NK-92 (cell line): ENCODE data around the gene MGRN1.

Experiments used
- DNase-seq: peaks from one replicate; lab custom pipeline; 2025; ENCODE audit not compliant: unreplicated experiment; lab: John Stamatoyannopoulos, UW

MGRN1 gene

DNA sequence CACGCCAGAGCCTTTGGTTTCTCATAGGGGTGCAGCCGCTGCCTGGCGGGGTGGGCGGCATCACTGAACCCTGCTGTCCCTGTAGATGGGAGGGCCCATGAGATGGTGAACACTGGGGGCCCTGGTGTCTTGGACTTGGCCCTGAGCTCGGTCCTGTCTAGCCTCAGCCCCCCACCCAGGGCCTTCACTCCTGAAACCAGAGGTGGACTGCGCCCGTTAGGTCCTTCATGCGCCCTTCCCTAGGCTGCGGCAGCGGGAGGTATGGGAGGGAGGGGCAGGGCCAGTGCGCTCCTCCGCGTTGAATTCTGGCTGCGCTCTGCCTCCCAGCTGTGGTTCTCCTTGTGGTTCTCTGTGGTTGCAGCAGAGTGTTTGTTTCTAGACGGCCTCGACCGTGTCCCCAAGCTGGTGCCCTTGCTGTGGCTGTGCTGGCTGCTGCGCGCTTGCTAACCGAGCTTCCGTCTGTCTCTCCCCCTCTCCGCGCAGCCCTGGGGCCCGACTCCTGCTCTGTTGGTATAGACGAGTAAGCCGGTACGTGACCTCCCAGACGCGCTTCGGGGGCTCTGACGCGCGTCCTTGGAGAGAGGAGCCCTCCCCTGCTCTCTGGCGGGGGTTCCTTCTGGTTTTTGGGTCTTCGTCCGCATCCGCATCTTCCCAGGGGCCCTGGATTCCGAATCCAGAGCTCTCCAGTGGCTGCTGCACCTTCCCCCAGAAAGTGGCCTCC lies 61.3 kb downstream of the MGRN1 start:
- DNase-seq = no peak

GRCh38 chr16:4686497-4687210 lies 62.0 kb downstream of the MGRN1 start:
- no peak for DNase-seq

- no peak for DNase-seq
These were observed 62.8 kb downstream of the MGRN1 start for GRCh38 chr16:4687416-4687815.

GRCh38 chr16:4687946-4688673 lies 63.5 kb downstream of the MGRN1 start:
- DNase-seq = no peak

- DNase-seq = no peak
These were observed 64.0 kb downstream of the MGRN1 start for GRCh38 chr16:4688674-4689045.

DNA sequence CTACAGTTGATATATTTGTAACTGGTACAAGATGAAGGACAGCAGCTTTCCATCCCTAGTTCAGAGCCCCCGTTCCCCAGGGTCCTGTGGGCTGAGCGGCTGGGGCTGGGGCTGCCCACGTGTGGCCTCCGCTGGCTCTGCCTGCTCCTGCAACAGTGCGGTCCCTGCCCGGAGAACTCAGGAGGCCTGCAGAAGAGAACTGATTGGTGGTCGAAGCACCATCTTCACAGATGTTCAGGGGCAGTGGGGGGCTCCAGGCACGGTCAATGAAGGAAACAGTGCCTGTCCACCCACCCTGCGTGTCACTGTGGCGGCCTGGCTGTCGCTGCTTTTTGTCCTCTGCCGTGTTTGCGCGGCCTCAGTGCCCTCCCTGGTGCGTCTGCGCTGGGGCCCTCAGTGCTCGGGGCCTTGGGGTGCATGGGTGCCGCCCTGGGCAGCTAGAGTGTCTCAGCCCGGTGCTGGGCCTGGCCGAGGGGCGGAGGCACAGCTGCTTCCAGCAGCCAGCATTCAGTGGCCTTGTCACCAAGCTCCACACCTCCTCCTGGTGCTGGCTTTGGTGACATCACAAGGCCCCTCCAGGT lies 64.6 kb downstream of the MGRN1 start:
- DNase-seq = no peak

GRCh38 chr16:4689864-4690704 lies 65.5 kb downstream of the MGRN1 start:
- no peak for DNase-seq

- DNase-seq = no peak
These were observed 66.5 kb downstream of the MGRN1 start for GRCh38 chr16:4690946-4691665.

- no peak for DNase-seq
These were observed 67.2 kb downstream of the MGRN1 start for GRCh38 chr16:4691666-4692412.

- no peak for DNase-seq
These were observed 68.1 kb downstream of the MGRN1 start for GRCh38 chr16:4692460-4693295.

DNA sequence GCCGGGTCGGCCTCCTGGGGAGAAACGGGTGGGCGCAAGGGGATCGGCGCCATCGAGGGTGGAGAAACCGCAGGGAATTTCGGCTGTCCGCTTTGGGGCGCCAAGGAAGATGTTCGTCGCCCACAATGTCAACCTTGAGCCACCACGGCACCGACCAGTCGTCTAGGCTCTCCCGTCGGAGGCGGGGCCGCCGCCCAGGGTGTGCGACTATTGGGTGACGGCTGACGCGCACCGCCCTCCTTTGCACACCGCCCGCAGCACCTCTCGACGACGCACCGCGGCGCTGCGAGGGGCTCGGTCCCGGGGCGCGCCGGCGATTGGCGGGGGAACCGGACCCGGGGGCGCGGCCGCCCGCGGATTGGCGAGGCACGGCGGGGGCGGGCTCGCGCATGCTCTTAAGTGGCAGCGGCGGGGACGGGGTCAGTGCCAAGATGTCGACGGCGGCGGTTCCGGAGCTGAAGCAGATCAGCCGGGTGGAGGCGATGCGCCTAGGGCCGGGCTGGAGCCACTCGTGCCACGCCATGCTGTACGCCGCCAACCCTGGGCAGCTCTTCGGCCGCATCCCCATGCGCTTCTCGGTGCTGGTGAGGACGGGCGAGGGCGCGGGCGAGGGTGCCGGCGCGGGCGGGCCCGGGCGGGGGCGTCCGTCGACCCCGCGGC lies 68.8 kb downstream of the MGRN1 start, which contains the start of gene NUDT16L1:
NUDT16L1 (plus strand) TSS at position 267 of the 660 bp plus-strand sequence; CDS start at position 432, 165 bp downstream.
- DNase-seq = peak; percentile 83

GRCh38 chr16:4693956-4694641 lies 69.5 kb downstream of the MGRN1 start:
- no peak for DNase-seq

DNA sequence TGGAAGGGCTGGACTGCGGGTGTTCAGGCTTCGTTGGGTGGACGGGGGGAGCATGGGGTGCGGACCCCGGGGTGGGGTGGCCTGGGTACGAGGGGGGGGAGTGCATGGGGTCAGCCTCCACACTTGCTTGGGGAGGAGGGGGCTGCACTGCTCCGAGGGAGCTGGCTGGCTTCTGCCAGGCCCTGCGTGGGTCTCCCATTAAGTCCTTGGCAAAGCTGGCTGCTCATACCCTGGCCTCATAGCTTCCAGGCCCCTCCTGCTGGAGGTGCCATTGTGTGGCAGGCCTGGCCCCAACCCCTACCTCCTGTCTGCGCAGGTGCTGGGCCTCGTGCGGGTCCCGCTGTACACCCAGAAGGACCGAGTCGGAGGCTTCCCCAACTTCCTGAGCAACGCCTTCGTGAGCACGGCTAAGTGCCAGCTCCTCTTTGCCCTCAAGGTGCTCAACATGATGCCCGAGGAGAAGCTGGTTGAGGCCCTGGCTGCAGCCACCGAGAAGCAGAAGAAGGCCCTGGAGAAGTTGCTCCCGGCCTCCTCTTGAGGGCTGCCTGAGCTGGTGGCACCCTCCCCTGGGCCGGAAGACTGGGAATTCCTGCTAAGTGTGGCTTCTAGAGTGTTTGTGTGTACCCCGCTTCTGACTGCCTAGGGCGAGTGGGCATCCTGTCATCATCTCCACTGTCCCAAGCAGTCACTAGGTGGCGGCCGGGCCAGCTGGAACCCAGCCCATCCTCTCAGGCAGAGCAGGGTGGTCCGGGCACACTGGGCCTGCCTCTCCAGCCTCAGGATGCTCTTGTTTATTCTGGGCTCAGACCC lies 70.2 kb downstream of the MGRN1 start:
- no peak for DNase-seq

DNA sequence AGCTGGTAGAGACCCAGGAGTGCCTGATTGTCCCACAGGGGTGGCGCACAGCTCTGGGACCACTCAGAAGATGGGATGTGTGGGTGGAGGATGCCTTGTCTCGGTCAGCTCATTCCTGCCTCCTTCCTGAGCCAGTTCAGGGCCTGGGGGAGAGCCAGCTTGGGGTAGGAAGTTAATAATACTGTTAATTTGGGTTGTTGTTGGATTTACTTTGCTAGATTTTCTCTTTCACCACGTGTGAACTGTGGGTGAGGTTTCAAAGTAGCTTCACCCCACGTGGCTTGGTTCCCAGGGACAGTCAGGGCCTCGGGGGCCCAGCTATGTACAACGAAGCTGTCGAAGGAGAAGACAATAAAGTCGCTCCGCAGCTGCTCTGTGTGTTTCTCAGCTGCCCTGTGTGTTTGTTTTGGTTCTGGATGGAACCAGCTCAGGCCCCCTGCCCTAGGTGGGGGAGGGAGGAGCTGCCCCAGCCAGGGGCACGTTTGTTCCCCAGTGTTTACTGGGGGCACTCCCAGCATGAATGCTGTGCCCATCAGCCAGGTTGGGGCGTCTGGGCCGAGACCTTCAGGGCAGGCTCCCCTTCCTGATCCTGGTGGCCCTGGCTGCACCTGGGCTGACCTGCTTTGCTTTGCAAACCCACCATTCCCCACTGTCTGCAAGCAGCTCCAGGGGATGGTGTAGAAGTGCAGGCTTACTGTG lies 71.0 kb downstream of the MGRN1 start:
- no peak for DNase-seq

DNA sequence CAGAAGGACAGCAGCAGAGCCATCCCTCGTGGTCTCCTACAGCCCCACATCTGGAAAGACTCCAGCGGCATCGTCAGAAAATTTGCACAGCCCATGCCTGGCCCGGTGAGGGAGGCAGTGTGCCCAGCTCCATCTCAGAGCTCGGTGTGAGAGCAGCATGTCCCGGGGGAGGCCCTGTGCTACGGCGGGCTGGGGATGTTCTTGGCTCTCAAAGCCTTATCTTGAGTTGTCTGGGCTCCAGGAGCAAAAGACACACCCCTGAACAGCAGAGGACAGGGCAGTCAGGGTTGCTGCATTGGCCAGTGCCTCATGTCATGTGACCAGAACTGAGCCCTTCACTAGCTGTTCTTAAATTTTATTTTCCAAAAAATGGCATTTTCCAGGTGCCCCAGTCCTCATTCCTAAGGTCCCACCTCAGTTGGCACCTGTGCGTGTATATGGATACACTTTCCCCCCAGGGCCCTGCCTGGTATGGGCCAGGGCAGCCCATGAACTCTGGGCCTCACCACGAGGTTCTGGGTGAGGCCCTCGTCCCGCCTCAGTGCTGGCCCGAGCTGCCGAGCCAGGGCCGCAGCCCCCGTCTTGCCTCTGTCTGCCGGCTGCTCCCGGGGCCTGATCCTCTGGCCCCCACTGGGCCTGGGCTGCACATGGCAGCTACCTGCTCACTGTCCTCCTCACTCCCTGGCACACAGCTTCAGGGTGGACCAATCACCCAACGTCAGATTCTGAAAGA lies 71.7 kb downstream of the MGRN1 start:
- no peak for DNase-seq
